GM18508 (cell line): ENCODE data around the gene KISS1R.

ENCODE experiments used
- ATAC-seq: cut with Tn5 transposase; IDR thresholded peaks from one replicate; pipeline ENCODE4 v1.9.1; 2021; ENCODE audit warnings: moderate number of reproducible peaks; ENCODE audit not compliant: insufficient read depth, unreplicated experiment

The KISS1R gene

GRCh38 chr19:964761-965694, 47.9 kb downstream of the KISS1R start:
- ATAC-seq, result no peak

GRCh38 chr19:966485-967088, 49.5 kb downstream of the KISS1R start:
- ATAC-seq, result no peak
